Daoy (cell line): ENCODE data around the gene DHRS7C. TPM values are rescaled to one million over a fixed set of nuclear protein-coding genes. Genes with fewer than 3 reads are reported as not detected.

ENCODE experiments used
- DNase-seq: peaks from one replicate; pipeline ENCODE4 v3.0.0-alpha.2; 2015; ENCODE audit warnings: low read depth
- total RNA-seq: library from RNA; depleted of rRNA; stranded (reverse); fragments of >200 nt; shearing (Covaris generic); gene quantifications from 2 replicates; pipeline ENCODE4 v1.2.3, GENCODE V29; 2014; rRNA removed

Gene DHRS7C
- not detected in 2 replicates for total RNA-seq

DNA sequence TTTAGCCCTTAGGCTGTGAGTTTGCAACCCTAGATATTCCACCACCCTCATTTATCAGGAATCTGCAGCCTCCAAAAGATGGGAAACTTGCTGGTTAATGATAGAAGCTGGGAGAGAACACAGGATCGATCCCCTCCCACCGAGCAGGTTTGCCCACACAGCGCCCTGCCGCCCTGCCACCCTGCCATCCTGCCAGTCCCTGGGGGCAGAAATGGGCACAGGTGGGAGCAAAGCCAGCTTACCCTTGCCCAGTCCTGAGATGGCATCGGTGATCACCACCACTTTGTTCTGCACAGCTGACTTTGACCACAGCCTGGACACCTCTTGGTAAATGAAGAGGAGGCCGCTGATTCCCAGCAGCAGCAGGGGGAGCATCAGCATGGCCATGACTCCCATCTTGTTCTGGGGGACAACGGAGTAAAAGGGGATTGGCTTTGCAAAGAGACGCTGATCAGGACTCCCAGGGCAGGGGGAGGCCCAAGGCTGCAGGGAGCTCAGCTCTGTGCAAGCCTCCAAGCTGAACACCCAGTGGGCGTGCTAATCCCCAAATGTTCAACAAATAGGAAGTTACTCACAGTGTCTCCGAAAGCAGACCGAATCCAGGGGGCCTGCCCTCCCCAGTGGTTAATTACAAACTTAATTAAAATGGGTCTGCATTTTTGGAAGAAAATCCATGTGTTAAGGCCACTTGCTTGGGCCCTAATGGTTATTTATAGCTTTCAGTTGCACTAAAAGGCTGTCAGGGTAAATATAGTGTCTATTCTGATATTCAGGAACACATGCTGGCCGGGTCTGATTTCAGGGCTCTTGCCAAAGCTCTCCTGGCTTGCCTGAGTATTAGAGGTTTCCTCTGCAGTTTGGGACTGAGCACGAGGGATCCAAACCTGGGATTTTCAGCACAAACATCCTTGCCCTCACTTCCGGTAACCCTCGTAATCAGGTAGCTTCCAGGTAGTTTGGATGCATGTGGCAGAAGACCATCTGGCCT lies at the start of gene DHRS7C:
TSS of gene DHRS7C (minus strand) at position 704 of the 988 bp plus-strand sequence. CDS start at position 396, 308 bp downstream.
- DNase-seq, result no peak

GRCh38 chr17:9839433-9839832 lies 48.0 kb upstream of the DHRS7C start:
- peak; percentile 40 for DNase-seq

GRCh38 chr17:9837551-9838471 lies 46.4 kb upstream of the DHRS7C start:
- DNase-seq, result peak; percentile 71

DNA sequence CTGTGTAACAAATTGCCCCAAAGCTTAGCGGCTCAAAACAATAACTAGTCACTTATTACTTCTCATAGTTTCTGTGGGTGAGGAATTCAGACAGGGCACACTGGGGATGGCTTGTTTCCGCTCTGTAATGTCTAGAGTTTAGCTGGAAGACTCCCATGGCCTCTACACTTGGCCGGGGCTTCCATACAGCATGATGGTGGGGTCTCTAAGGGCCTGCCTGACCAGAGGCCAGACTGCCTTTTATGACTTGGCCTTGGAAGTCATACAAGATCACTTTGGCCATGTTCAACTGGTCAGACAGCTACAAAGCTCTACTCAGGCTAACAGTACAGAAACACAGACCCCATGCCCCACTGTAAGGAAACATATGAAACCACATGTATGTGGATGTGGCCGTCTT lies 42.5 kb upstream of the DHRS7C start:
- DNase-seq, result no peak

DNA sequence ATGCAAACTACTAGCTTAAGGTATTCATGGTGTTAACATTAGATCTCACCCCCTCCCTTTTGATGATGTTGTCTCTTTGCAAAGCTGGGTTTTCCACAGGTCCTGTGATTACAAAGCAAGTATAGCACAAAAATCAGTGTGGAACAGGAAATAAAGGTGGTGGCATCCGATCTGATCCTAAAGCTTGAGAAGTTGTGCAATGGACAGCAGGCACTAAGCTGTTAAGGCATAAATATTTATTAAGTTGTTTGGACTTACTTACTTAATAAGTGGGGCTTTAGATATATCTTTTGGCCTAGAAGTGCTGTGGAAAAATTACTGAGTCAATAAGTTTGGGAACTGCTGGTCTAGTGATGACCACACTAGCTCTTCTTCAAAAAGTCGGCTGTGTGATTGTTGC lies 39.3 kb upstream of the DHRS7C start:
- DNase-seq, result no peak

GRCh38 chr17:9829343-9829742 lies 38.0 kb upstream of the DHRS7C start:
- no peak for DNase-seq

- DNase-seq, result no peak
Measured at GRCh38 chr17:9828296-9829295, 37.2 kb upstream of the DHRS7C start.

- no peak for DNase-seq
Measured at GRCh38 chr17:9825641-9826150, 34.3 kb upstream of the DHRS7C start, which contains the start of gene GLP2R. Gene GLP2R (plus strand): TSS chr17:9825924. CDS start chr17:9826064, 140 bp downstream.

DNA sequence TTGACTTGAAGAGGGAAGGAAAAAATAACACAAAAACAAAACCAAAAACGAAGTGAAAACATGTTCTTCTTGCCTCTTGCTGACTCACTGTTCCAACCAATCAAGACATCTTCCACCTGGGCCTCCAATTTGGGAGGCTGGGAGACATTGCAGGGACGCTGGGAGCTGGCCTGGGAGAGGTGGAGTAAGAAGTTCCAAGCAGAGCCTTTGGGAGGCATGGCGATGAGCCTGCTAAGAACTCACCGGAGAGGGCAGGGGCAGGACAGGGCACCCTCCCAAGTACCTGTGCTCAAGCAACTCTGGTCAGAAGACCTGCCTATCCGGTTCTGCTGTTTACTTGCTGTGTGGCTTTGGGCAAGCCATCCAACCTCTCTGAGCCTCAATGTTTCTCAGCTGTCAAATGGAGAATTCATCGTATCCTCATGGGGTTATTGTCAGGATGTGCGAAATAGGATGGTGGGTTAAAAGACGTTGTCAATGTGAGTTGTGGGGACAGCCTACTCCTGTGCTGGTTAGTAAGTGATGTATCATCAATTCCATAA lies 33.5 kb upstream of the DHRS7C start:
- DNase-seq, result no peak

DNA sequence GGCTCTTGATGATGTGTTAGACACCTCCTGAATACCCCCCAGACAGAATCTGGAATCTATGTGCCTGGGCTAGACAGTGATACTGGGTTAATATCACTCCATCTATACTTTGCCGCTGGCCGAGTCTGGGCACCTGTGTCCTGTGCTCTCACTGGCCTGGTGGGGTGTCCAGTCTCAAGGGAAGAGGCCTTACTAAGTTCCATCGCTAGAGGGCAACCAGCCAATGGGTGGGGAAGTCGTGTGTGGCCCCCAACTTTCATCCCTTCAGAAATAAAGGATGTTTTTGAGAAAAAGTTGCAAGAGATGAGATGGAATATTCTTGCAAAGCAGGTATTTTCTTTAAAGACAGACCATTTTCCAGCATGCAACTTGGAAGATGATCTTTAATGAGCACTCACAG lies 32.7 kb upstream of the DHRS7C start:
- DNase-seq, result no peak

- DNase-seq, result no peak
Measured at GRCh38 chr17:9821921-9822320, 30.5 kb upstream of the DHRS7C start, which contains the start of gene GSG1L2. Gene GSG1L2 (minus strand): TSS chr17:9822079. CDS start chr17:9822071, 8 bp downstream.

DNA sequence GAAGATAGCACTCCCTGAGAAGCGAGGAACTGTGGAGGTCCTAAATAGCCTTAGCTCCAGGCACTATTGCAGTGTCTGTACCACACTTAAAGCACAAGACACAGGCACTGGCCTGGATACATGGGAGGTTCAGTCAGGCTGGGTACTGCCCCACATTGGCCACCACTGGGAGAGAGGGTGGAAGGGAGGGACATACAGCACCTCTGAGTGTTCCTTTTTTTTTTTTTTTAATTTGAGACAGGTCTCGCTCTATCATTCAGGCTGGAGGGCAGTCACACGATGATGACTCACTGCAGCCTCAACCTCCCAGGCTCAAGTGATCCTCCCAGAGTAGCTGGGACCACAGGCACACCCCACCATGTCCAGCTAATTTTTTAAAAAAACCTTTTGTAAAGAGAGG lies 29.1 kb upstream of the DHRS7C start:
- no peak for DNase-seq

DNA sequence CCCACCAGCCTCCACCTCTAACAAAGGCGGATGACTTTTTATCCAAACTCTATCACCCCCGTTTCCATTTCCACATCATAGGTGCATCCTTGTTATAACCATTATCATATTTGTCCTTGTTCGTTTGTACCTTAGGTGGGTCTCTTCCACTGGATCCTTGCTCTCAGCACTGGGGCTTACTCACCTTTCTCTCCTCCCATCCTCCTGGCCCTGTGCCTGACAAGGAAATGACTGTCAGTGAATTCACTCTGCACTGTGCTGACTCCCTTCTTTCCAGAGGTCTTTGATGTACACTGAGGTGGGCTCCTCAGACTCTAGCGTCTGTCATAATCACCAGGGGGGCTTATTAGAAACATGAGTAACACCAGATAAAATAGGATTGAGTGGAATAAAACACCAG lies 27.4 kb upstream of the DHRS7C start:
- DNase-seq, result peak; percentile 44

- peak; percentile 33 for DNase-seq
Measured at GRCh38 chr17:9817086-9817485, 25.7 kb upstream of the DHRS7C start.

DNA sequence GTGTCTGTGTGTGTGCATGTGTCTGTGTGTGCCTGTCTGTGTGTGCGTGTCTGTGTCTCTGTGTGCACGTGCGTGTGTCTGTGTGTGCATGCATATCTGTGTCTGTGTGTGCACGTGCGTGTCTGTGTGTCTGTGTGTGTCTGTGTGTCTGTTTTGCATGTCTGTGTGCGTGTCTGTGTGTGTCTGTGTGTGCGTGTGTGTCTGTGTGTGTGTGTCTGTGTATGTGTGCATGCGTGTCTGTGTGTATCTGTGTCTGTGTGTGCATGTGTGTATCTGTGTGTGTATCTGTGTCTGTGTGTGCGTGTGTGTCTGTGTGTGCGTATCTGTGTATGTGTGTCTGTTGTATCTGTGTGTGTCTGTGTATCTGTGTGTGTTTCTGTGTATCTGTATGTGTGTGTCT lies 25.1 kb upstream of the DHRS7C start:
- no peak for DNase-seq

DNA sequence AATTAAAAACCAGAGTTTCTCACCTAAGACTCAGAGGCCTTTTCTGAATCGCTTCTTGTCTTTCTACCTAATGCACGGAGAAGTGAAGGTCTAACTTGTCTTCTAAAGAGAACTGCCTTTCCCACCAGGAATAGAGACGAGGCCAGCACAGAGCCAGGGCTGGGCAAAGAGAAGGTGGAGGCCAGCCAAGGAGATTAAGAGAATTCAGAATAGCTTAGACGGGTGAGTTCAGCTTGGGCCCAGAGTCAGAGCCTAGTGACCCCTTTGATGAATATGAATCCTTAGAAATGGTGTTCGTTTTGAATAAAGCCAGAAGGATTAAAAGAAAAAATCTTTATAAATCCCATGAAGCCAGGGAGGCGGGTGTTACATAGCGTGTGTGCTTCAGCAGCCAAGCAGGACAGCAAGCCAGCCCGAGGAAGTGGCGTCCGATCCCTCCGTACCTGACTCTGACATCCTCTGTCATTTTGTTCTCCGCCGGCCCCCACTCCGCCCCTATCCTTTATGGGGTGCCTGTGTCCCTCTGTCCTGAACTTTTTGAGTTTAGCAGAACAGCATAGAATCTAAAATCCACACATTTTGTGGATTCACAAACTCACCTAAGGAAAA lies 23.0 kb upstream of the DHRS7C start:
- DNase-seq, result no peak

- DNase-seq, result no peak
Measured at GRCh38 chr17:9813166-9813565, 21.8 kb upstream of the DHRS7C start.

GRCh38 chr17:9811537-9811936 lies 20.1 kb upstream of the DHRS7C start:
- DNase-seq, result no peak

GRCh38 chr17:9811086-9811485 lies 19.7 kb upstream of the DHRS7C start:
- peak; percentile 32 for DNase-seq
